Lung (tissue), 12 donors: ENCODE results near the gene AMZ1. TPM values are rescaled to one million over a fixed set of nuclear protein-coding genes. Genes with fewer than 3 reads are reported as not detected.

Experiments used
- ATAC-seq: fragments of 200-7000 bp; cut with Tn5 transposase; one replicate; pipeline ENCODE4 v1.9.1; 2020; ENCODE audit warnings: moderate number of reproducible peaks; ENCODE audit not compliant: insufficient read depth, low FRiP score
- DNase-seq, 3 donors: peaks; one replicate each; pipeline ENCODE4 v3.0.0-alpha.2; 2013 to 2017
- H3K27ac ChIP-seq, 2 donors: one replicate each; pipeline ENCODE4 v1.5.1; 2013; ENCODE audit warnings: mild to moderate bottlenecking in 2 of 2, moderate library complexity in 2 of 2, control low read depth in 1 of 2, inconsistent platforms in 1 of 2, low read depth in 1 of 2, low read length in 1 of 2
- H3K27me3 ChIP-seq, 3 donors: one replicate each; pipeline ENCODE4 v1.5.1; 2013; ENCODE audit warnings: low read length in 2 of 3; ENCODE audit not compliant: control insufficient read depth in 3 of 3, insufficient read depth in 3 of 3
- H3K36me3 ChIP-seq, 4 donors: one replicate each; pipeline ENCODE4 v1.5.1; 2013; ENCODE audit warnings: low read length in 4 of 4, mild to moderate bottlenecking in 1 of 4, moderate library complexity in 1 of 4; ENCODE audit not compliant: control insufficient read depth in 4 of 4, insufficient read depth in 4 of 4
- H3K4me1 ChIP-seq, 5 donors: one replicate each; pipeline ENCODE4 v1.5.1; 2013; ENCODE audit warnings: low read length in 5 of 5, mild to moderate bottlenecking in 2 of 5, moderate library complexity in 1 of 5; ENCODE audit not compliant: control insufficient read depth in 5 of 5, insufficient read depth in 5 of 5
- H3K4me3 ChIP-seq: one replicate; pipeline ENCODE4 v1.5.1; 2013; ENCODE audit warnings: mild to moderate bottlenecking, control low read depth, moderate library complexity
- H3K9ac ChIP-seq, 2 donors: one replicate each; pipeline ENCODE4 v1.5.1; 2013; ENCODE audit warnings: low read length in 2 of 2, control low read depth in 1 of 2; ENCODE audit not compliant: insufficient read depth in 1 of 2
- H3K9me3 ChIP-seq, 4 donors: one replicate each; pipeline ENCODE4 v1.5.1; 2013; ENCODE audit warnings: low read length in 3 of 4, mild to moderate bottlenecking in 1 of 4, moderate library complexity in 1 of 4; ENCODE audit not compliant: control insufficient read depth in 4 of 4, insufficient read depth in 3 of 4
- WGBS, 2 donors: extraction: QIAGEN DNeasy Blood & Tissue Kit; methylation state at CpG; one replicate each; pipeline ENCODE4 v1.1.7; 2013; 5-methylcytosine and 5-hydroxymethylcytosine counted together
- polyA plus RNA-seq, 2 donors: library from polyadenylated mRNA; stranded (reverse); fragments of 200-250 nt; gene quantifications; one replicate each; pipeline ENCODE4 v1.2.1, GENCODE V29; 2013
- total RNA-seq, 2 donors: library from RNA; depleted of rRNA in 1 of 2; stranded (reverse); fragments of >200 nt in 1 of 2; gene quantifications; one replicate each; pipeline ENCODE4 v1.2.1, GENCODE V29; 2014 to 2021
- TF ChIP-seq, protein P1 (sequence below): IDR thresholded peaks from 2 replicates; pipeline ENCODE4 v1.5.1; 2012; ENCODE audit warnings: mild to moderate bottlenecking; ENCODE audit errors: control extremely low read depth, extremely low read depth
- donor health status: control.
- donor health status: control.
- donor health status: Bipolar disorder and iron deficiency.
- donor health status: healthy.
- donor health status: DM: yes; HTN: yes; CAD: no.

Gene AMZ1
- total and polyA plus RNA-seq, 4 donors, result 0.13 to 8.3 (median 0.52) TPM

DNA sequence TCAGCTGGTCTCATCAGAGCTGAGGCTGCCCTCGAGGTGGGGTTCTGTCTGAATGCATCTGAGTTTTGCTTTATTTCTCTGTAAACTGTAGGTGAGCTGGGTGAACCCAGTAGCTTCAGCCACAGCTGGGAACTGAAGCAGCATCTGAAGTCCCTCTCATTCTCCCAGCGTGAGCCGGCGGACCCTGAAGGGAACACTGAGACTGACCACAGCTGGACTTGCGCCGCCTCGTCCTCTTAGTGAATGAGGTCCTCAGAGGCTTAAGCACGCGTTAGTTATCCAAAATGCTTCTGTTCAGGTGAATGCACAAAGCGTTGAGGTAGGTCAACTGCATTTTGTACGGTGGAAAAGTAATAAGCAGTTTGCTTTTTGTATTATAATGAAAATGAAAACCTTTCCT lies 76.6 kb downstream of the AMZ1 start:
- no peak overlapping the region for H3K4me3 ChIP-seq
- TF ChIP-seq, protein P1, sequence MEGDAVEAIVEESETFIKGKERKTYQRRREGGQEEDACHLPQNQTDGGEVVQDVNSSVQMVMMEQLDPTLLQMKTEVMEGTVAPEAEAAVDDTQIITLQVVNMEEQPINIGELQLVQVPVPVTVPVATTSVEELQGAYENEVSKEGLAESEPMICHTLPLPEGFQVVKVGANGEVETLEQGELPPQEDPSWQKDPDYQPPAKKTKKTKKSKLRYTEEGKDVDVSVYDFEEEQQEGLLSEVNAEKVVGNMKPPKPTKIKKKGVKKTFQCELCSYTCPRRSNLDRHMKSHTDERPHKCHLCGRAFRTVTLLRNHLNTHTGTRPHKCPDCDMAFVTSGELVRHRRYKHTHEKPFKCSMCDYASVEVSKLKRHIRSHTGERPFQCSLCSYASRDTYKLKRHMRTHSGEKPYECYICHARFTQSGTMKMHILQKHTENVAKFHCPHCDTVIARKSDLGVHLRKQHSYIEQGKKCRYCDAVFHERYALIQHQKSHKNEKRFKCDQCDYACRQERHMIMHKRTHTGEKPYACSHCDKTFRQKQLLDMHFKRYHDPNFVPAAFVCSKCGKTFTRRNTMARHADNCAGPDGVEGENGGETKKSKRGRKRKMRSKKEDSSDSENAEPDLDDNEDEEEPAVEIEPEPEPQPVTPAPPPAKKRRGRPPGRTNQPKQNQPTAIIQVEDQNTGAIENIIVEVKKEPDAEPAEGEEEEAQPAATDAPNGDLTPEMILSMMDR, result no peak
- ATAC-seq, result no peak

More for the DNA sequence above, 76.6 kb downstream of the AMZ1 start:
- Histone ChIP-seq H3K36me3 (peaks cover 0 to 3% (median 2%) of the 10 kb centered on the region in 4 donors), H3K4me1 (peaks cover 0 to 35% (median 12%) of the 10 kb centered on the region in 5 donors), H3K9me3 (no peaks in the 10 kb centered on the region), H3K9ac (no peak overlapping the region), H3K27me3 (no peaks in the 10 kb centered on the region), H3K27ac (no peak overlapping the region)
- WGBS, 2 donors, result 94 to 97% methylated on average over 11 of the region's 11 CpGs
- no peak for DNase-seq

Other genes with a start within 250 kb of the AMZ1 start
- gene GRIFIN, start 211.8 kb upstream of the AMZ1 start, total RNA-seq, result not detected
- gene GRIFIN, start 211.8 kb upstream of the AMZ1 start, polyA plus RNA-seq, result not detected
- 10 to 100 TPM; 11.5 to 47.6 TPM for gene LFNG, start 168.4 kb upstream of the AMZ1 start, total RNA-seq
- 10 to 100 TPM; 18.9 to 28.6 TPM for gene LFNG, start 168.4 kb upstream of the AMZ1 start, polyA plus RNA-seq
- 10 to 100 TPM; 28.7 to 29.4 TPM for gene BRAT1, start 132.7 kb upstream of the AMZ1 start, total RNA-seq
- gene BRAT1, start 132.7 kb upstream of the AMZ1 start, polyA plus RNA-seq, result 10 to 100 TPM; 23.2 to 30.4 TPM
- 10 to 100 TPM; 20.9 to 29.0 TPM for gene IQCE, start 129.2 kb upstream of the AMZ1 start, total RNA-seq
- 10 to 100 TPM in 1 of 2 donors, 1 to 10 TPM in 1; 8.1 to 11.0 TPM for gene IQCE, start 129.2 kb upstream of the AMZ1 start, polyA plus RNA-seq
- gene TTYH3, start 56.2 kb upstream of the AMZ1 start, total RNA-seq, result 10 to 100 TPM; 50.6 to 74.0 TPM
- gene TTYH3, start 56.2 kb upstream of the AMZ1 start, polyA plus RNA-seq, result 10 to 100 TPM; 14.3 to 60.9 TPM
- gene GNA12, start 156.1 kb downstream of the AMZ1 start, total RNA-seq, result 10 to 100 TPM; 34.4 to 51.9 TPM
- 10 to 100 TPM; 11.0 to 32.6 TPM for gene GNA12, start 156.1 kb downstream of the AMZ1 start, polyA plus RNA-seq